Vagina (tissue), 2 donors: ENCODE results near the gene HAO1. TPM values are rescaled to one million over a fixed set of nuclear protein-coding genes. Genes with fewer than 3 reads are reported as not detected.

Experiments used
- DNase-seq, 2 donors: peaks; one replicate each; pipeline ENCODE4 v3.0.0-alpha.2; 2017; ENCODE audit errors: extremely low spot score in 2 of 2
- H3K27ac ChIP-seq: fragments of 200-600 bp; sonication (generic); one replicate; pipeline ENCODE4 v1.5.1; 2019
- H3K27me3 ChIP-seq: fragments of 200-600 bp; sonication (generic); one replicate; pipeline ENCODE4 v1.5.1; 2019
- H3K36me3 ChIP-seq, 2 donors: fragments of 200-600 bp; sonication (generic); one replicate each; pipeline ENCODE4 v1.5.1; 2017 to 2019
- H3K4me1 ChIP-seq: fragments of 200-600 bp; sonication (generic); one replicate; pipeline ENCODE4 v1.5.1; 2019
- H3K4me3 ChIP-seq, 2 donors: fragments of 200-600 bp; sonication (generic); 1 replicate in 1 of 2; 2 replicates in 1 of 2; pipeline ENCODE4 v1.5.1; 2016 to 2019
- H3K9me3 ChIP-seq: fragments of 200-600 bp; sonication (generic); one replicate; pipeline ENCODE4 v1.5.1; 2019
- POLR2A ChIP-seq, 2 donors: fragments of 450-650 bp; IDR thresholded peaks; one replicate each; pipeline ENCODE4 v1.6.1; 2017; ENCODE audit warnings: antibody characterized with exemption in 2 of 2, mild to moderate bottlenecking in 2 of 2, moderate library complexity in 2 of 2
- POLR2AphosphoS5 ChIP-seq, 2 donors: sonication (generic); formaldehyde crosslinking; IDR thresholded peaks; one replicate each; pipeline ENCODE4 v1.9.0; 2017; ENCODE audit warnings: antibody characterized with exemption in 2 of 2, mild to moderate bottlenecking in 2 of 2, low read depth in 1 of 2; ENCODE audit not compliant: insufficient read depth in 1 of 2
- intact Hi-C: fragments of 100-400 bp; cut with DNase I; formaldehyde crosslinking; loops from one replicate; pipeline ENCODE4 v1.15.1; 2023
- total RNA-seq: library from RNA; depleted of rRNA; stranded (reverse); fragments of >200 nt; gene quantifications from one replicate; pipeline ENCODE4 v1.2.3, GENCODE V29; 2016
- TF ChIP-seq, protein P1 (sequence below), 3 experiments: fragments of 450-650 bp in 2 of 3; fragments of 200-600 bp in 1 of 3; sonication (generic) in 1 of 3; IDR thresholded peaks; one replicate each; pipeline ENCODE4 v1.5.1; 2017 to 2019; ENCODE audit warnings: antibody characterized with exemption in 3 of 3, mild to moderate bottlenecking in 2 of 3, moderate library complexity in 2 of 3

HAO1 gene
- total RNA-seq, 1 donor from 2014 or later: not detected

DNA sequence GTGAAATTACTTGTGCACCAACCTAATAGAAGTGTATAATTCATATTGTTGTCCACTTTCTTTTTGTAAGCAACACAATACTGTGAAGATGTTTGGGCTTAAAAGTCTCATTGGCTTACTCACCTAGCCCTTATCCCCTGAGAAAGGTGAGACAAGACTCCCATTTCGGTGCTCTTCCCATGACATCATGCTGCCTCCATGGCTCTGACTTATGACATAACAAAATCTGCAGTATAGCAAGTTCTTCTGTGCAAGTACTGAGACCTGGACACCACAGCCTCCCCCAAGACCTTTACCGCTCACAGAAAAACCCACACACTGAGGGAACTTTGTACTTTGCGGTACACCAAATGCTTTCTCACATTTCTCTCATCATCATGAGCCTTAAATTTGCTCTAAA is 50.5 kb downstream of the HAO1 start:
- no peaks in the 10 kb centered on the region for H3K9me3 ChIP-seq
- DNase-seq: no peak
- H3K27me3 ChIP-seq: no peaks in the 10 kb centered on the region
- no peaks in the 10 kb centered on the region for H3K36me3 ChIP-seq
- no peaks in the 10 kb centered on the region for H3K4me1 ChIP-seq
- TF ChIP-seq, protein P1, sequence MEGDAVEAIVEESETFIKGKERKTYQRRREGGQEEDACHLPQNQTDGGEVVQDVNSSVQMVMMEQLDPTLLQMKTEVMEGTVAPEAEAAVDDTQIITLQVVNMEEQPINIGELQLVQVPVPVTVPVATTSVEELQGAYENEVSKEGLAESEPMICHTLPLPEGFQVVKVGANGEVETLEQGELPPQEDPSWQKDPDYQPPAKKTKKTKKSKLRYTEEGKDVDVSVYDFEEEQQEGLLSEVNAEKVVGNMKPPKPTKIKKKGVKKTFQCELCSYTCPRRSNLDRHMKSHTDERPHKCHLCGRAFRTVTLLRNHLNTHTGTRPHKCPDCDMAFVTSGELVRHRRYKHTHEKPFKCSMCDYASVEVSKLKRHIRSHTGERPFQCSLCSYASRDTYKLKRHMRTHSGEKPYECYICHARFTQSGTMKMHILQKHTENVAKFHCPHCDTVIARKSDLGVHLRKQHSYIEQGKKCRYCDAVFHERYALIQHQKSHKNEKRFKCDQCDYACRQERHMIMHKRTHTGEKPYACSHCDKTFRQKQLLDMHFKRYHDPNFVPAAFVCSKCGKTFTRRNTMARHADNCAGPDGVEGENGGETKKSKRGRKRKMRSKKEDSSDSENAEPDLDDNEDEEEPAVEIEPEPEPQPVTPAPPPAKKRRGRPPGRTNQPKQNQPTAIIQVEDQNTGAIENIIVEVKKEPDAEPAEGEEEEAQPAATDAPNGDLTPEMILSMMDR (IDR thresholded peaks at IDR 0.05): no peak
- no peak for TF ChIP-seq POLR2AphosphoS5 (IDR thresholded peaks at IDR 0.05; ENCODE audit: insufficient read depth in 1 of 2, low read depth in 1 of 2)
- intact Hi-C loops: no loop called here
- no peak overlapping the region for H3K4me3 ChIP-seq
- H3K27ac ChIP-seq: no peak overlapping the region

DNA sequence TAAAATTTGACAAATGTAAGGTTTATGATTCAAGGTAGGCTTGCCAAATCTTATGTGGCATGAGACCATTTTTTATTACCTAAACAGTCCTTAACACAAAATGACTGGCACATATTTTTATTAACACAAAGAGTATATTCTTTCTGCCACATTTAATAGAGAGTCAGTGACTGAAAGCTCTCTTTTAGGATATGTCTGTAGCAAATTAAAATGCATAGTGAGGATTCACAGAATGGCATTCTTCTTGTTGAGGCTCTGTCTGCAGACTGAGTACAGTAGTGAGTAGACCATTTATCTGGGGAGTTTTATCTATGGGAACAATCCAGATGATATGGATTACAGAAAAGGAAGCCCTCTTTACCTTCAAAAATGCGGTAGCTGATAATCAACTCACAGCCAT is 56.5 kb downstream of the HAO1 start:
- TF ChIP-seq, protein P1 (IDR thresholded peaks at IDR 0.05): no peak
- TF ChIP-seq POLR2AphosphoS5 (IDR thresholded peaks at IDR 0.05; ENCODE audit: insufficient read depth in 1 of 2, low read depth in 1 of 2) (no peak), POLR2A (IDR thresholded peaks at IDR 0.05) (no peak)
- intact Hi-C loops: no loop called here
- no peaks in the 10 kb centered on the region for H3K27me3 ChIP-seq
- H3K9me3 ChIP-seq: no peaks in the 10 kb centered on the region
- no peak overlapping the region for H3K4me3 ChIP-seq
- DNase-seq: no peak
- no peaks in the 10 kb centered on the region for H3K4me1 ChIP-seq
- H3K36me3 ChIP-seq: no peaks in the 10 kb centered on the region
- no peak overlapping the region for H3K27ac ChIP-seq

DNA sequence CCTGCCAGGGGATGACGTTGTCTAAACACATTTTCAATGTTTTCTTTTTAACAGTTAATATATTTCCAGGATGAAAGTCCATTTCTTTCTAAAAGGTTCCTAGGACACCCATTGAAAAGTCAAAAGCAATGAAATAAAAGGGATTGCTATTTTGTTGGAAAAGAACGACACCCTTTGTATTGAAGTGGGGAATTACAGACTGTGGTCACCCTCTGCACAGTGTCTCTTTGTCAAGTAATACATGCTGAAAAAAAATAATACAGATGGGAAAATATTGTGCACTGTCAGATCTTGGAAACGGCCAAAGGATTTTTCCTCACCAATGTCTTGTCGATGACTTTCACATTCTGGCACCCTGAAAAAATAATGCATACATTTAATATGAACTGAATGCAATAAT is 56.9 kb downstream of the HAO1 start:
- no peaks in the 10 kb centered on the region for H3K4me1 ChIP-seq
- H3K9me3 ChIP-seq: no peaks in the 10 kb centered on the region
- intact Hi-C loops: no loop called here
- no peak overlapping the region for H3K27ac ChIP-seq
- H3K36me3 ChIP-seq: no peaks in the 10 kb centered on the region
- H3K4me3 ChIP-seq: no peak overlapping the region
- DNase-seq: no peak
- no peaks in the 10 kb centered on the region for H3K27me3 ChIP-seq
- TF ChIP-seq, protein P1 (IDR thresholded peaks at IDR 0.05): no peak
- TF ChIP-seq POLR2AphosphoS5 (IDR thresholded peaks at IDR 0.05; ENCODE audit: insufficient read depth in 1 of 2, low read depth in 1 of 2) (no peak), POLR2A (IDR thresholded peaks at IDR 0.05) (no peak)

DNA sequence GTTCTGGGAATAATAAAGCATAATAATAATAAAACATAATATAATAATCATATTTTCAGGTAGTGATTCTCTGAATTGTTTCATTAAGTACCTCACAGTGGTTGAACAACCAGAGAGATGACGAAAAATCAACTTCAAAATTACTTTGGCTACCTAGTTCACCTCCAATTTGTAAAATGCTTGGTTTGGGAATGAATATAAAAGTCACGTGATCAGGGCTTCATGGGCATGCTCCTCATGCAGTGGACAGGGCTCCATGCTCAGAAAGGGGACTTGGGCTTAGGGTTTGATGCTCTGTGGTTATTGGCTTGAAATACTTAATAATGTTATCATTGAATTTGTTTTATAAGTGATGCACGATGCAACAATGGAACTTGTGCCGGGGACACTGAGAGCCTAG is 58.2 kb downstream of the HAO1 start:
- TF ChIP-seq POLR2AphosphoS5 (IDR thresholded peaks at IDR 0.05; ENCODE audit: insufficient read depth in 1 of 2, low read depth in 1 of 2) (no peak), POLR2A (IDR thresholded peaks at IDR 0.05) (no peak)
- Histone ChIP-seq H3K4me1 (no peaks in the 10 kb centered on the region), H3K9me3 (no peaks in the 10 kb centered on the region), H3K27ac (no peak overlapping the region), H3K27me3 (no peaks in the 10 kb centered on the region), H3K4me3 (no peak overlapping the region), H3K36me3 (no peaks in the 10 kb centered on the region)
- intact Hi-C loops: no loop called here
- DNase-seq: no peak

DNA sequence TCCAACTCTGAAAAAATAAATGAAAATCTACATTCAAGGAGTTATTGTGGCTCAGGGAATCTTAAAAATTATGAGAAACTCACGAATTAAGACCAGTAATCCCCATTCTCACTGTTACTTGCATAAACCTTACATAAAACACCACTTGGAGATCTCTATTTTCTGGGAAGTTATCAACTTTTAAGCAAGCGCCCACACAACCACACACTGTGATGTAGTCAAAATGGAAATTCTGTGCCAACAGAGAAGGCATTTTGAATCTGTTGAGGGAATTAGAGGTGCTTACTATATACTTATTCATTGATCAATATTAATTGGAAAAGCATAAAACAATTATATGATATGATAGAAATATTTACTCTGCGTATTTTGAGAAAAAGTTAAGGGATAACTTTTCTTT is 58.7 kb downstream of the HAO1 start:
- Histone ChIP-seq H3K27me3 (no peaks in the 10 kb centered on the region), H3K4me3 (no peak overlapping the region), H3K9me3 (no peaks in the 10 kb centered on the region), H3K36me3 (no peaks in the 10 kb centered on the region), H3K27ac (no peak overlapping the region), H3K4me1 (no peaks in the 10 kb centered on the region)
- DNase-seq: no peak
- TF ChIP-seq, protein P1 (IDR thresholded peaks at IDR 0.05): no peak
- TF ChIP-seq POLR2AphosphoS5 (IDR thresholded peaks at IDR 0.05; ENCODE audit: insufficient read depth in 1 of 2, low read depth in 1 of 2) (no peak), POLR2A (IDR thresholded peaks at IDR 0.05) (no peak)
- intact Hi-C loops: no loop called here

DNA sequence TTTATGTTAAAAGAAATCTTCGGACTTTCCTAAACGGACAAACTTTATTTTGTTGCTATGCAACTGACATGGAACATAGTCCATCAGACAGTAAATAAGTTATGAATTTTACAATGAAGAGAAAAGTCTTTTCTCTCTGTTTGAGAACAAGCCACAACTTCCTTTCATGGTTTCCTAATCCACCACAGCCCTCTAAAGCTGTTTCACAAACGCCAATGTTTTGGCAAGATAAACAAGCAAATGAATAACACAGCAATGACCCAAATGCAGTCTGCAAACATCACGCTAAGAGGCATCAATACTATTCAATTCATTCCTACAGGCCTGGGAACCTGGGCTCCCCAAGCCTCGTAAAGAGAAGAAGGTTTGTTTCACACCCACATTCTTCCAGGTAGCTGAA is 60.4 kb downstream of the HAO1 start:
- no peak overlapping the region for H3K4me3 ChIP-seq
- no peak overlapping the region for H3K27ac ChIP-seq
- H3K9me3 ChIP-seq: no peaks in the 10 kb centered on the region
- H3K27me3 ChIP-seq: no peaks in the 10 kb centered on the region
- TF ChIP-seq POLR2A (IDR thresholded peaks at IDR 0.05): no peak
- TF ChIP-seq, protein P1 (IDR thresholded peaks at IDR 0.05): no peak
- intact Hi-C loops: no loop called here
- no peaks in the 10 kb centered on the region for H3K36me3 ChIP-seq
- no peak for DNase-seq
- H3K4me1 ChIP-seq: no peaks in the 10 kb centered on the region
